ENCODE data around the gene SMIM35.

DNA sequence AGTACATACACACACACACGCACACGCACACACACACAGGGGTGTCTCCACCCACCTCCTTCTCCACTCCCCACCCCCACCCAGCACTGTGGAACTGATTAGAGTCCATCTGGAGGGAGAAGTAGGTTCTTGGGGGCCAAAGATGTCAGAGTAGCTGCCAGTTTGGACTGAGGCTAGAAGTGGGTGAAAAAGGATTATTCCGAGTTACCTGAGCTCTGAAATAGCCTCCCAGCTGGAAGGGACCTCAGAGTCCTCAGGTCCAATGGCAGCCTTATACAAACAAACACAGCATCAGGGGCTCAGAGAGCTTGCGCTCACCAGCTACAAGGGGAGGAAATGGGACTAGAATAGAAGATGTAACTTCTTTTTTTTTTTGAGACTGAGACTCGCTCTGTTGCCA, 79.7 kb downstream of the SMIM35 start:
- TF ChIP-seq, protein P1, sequence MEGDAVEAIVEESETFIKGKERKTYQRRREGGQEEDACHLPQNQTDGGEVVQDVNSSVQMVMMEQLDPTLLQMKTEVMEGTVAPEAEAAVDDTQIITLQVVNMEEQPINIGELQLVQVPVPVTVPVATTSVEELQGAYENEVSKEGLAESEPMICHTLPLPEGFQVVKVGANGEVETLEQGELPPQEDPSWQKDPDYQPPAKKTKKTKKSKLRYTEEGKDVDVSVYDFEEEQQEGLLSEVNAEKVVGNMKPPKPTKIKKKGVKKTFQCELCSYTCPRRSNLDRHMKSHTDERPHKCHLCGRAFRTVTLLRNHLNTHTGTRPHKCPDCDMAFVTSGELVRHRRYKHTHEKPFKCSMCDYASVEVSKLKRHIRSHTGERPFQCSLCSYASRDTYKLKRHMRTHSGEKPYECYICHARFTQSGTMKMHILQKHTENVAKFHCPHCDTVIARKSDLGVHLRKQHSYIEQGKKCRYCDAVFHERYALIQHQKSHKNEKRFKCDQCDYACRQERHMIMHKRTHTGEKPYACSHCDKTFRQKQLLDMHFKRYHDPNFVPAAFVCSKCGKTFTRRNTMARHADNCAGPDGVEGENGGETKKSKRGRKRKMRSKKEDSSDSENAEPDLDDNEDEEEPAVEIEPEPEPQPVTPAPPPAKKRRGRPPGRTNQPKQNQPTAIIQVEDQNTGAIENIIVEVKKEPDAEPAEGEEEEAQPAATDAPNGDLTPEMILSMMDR (IDR thresholded peaks at IDR 0.05) = no peak
- no peak for TF ChIP-seq POLR2A (IDR thresholded peaks at IDR 0.05)
